B cell (primary cell): Measurements from ENCODE around the gene MAPK14. TPM values are rescaled to one million over a fixed set of nuclear protein-coding genes. Genes with fewer than 3 reads are reported as not detected.

ENCODE experiments used
- ATAC-seq: fragments of 200-7000 bp; cut with Tn5 transposase; one replicate; pipeline ENCODE4 v1.10.0; 2021; ENCODE audit warnings: low read depth, mild to moderate bottlenecking, moderate number of reproducible peaks, moderate library complexity
- CTCF ChIA-PET: fragments of 350-600 bp; sonication (Branson Sonifier 250); formaldehyde crosslinking; loops from one replicate; lab custom pipeline; 2021; ENCODE audit warnings: antibody characterized with exemption, inconsistent platforms; lab: Charles Lee
- POLR2A ChIA-PET: fragments of 350-600 bp; sonication (Branson Sonifier 250); formaldehyde crosslinking; loops from one replicate; lab custom pipeline; 2021; ENCODE audit warnings: antibody characterized with exemption; lab: Charles Lee
- DNase-seq: peaks from one replicate; pipeline ENCODE4 v3.0.0; 2013
- H2AFZ ChIP-seq: 2 replicates; pipeline ENCODE4 v1.6.1; 2012; ENCODE audit warnings: mild to moderate bottlenecking, low read depth, low read length; ENCODE audit not compliant: insufficient read depth, poor library complexity, severe bottlenecking
- H3K27ac ChIP-seq, 2 donors: 1 replicate in 1 of 2; 2 replicates in 1 of 2; pipeline ENCODE4 v1.5.1; 2012 to 2013; ENCODE audit warnings: low read length in 2 of 2, mild to moderate bottlenecking in 2 of 2, moderate library complexity in 1 of 2
- H3K27me3 ChIP-seq, 4 experiments: fragments of 200-600 bp in 1 of 4; sonication (generic) in 1 of 4; replicated peaks in 1 of 4; 1 replicate in 2 of 4; 2 replicates in 2 of 4; pipeline versions ENCODE4 v1.6.1 to v1.7.0; 2013 to 2016; ENCODE audit warnings: low read length in 3 of 4, mild to moderate bottlenecking in 2 of 4, mixed read lengths in 1 of 4, moderate library complexity in 1 of 4; ENCODE audit not compliant: insufficient read depth in 4 of 4, control insufficient read depth in 3 of 4; ENCODE audit errors: control extremely low read depth in 1 of 4
- H3K36me3 ChIP-seq, 2 experiments: replicated peaks in 1 of 2; 1 replicate in 1 of 2; 2 replicates in 1 of 2; pipeline versions ENCODE4 v1.6.1 to v1.7.1; 2013; ENCODE audit warnings: low read length in 1 of 2; ENCODE audit not compliant: insufficient read depth in 2 of 2, control insufficient read depth in 1 of 2; ENCODE audit errors: control extremely low read depth in 1 of 2, extremely low read depth in 1 of 2
- H3K4me1 ChIP-seq, 2 donors: fragments of 200-600 bp in 1 of 2; sonication (generic) in 1 of 2; 1 replicate in 1 of 2; 2 replicates in 1 of 2; pipeline versions ENCODE4 v1.5.1 to v1.6.1; 2013 to 2017; ENCODE audit warnings: low read length in 2 of 2; ENCODE audit not compliant: control insufficient read depth in 2 of 2, insufficient read depth in 2 of 2
- H3K4me2 ChIP-seq: replicated peaks from 2 replicates; pipeline ENCODE3; 2012; ENCODE audit warnings: mild to moderate bottlenecking, low read depth, low read length; ENCODE audit not compliant: poor library complexity, severe bottlenecking
- H3K4me3 ChIP-seq, 5 experiments: fragments of 200-600 bp in 1 of 5; sonication (generic) in 1 of 5; 1 replicate in 3 of 5; 2 replicates in 2 of 5; pipeline versions ENCODE4 v1.5.1 to v1.7.0; 2011 to 2016; ENCODE audit warnings: low read length in 4 of 5, mild to moderate bottlenecking in 4 of 5, low read depth in 2 of 5, control low read depth in 1 of 5, moderate library complexity in 1 of 5; ENCODE audit not compliant: insufficient read depth in 1 of 5; ENCODE audit errors: control extremely low read depth in 1 of 5, extremely low read depth in 1 of 5
- H3K79me2 ChIP-seq: fragments of 200-600 bp; sonication (generic); one replicate; pipeline ENCODE4 v1.6.0; 2016; ENCODE audit warnings: low read length; ENCODE audit not compliant: control insufficient read depth, insufficient read depth
- H3K9ac ChIP-seq: fragments of 200-600 bp; sonication (generic); 2 replicates; pipeline ENCODE4 v1.6.1; 2017; ENCODE audit warnings: mild to moderate bottlenecking, low read length, moderate library complexity
- H3K9me3 ChIP-seq, 3 donors: one replicate each; pipeline versions ENCODE4 v1.6.1 to v1.7.1; 2013; ENCODE audit warnings: low read length in 2 of 3; ENCODE audit not compliant: control insufficient read depth in 2 of 3, insufficient read depth in 1 of 3; ENCODE audit errors: control extremely low read depth in 1 of 3
- H4K20me1 ChIP-seq: 2 replicates; pipeline ENCODE4 v1.6.0; 2012; ENCODE audit warnings: mild to moderate bottlenecking, low read length; ENCODE audit not compliant: insufficient read depth, control insufficient read depth, poor library complexity, severe bottlenecking
- H3K27ac Mint-ChIP-seq: one replicate; pipeline ENCODE4 v1.8.0; 2021; ENCODE audit warnings: mixed read lengths
- H3K27me3 Mint-ChIP-seq: one replicate; pipeline ENCODE4 v1.8.0; 2021; ENCODE audit warnings: mixed read lengths
- H3K4me1 Mint-ChIP-seq: one replicate; pipeline ENCODE4 v1.8.0; 2021; ENCODE audit warnings: mixed read lengths
- H3K4me3 Mint-ChIP-seq: one replicate; pipeline ENCODE4 v1.8.0; 2021; ENCODE audit warnings: mixed read lengths
- H3K9me3 Mint-ChIP-seq: one replicate; pipeline ENCODE4 v1.8.0; 2022; ENCODE audit warnings: mixed read lengths; ENCODE audit not compliant: insufficient read depth
- EZH2 ChIP-seq: IDR thresholded peaks from 2 replicates; pipeline ENCODE4 v1.6.1; 2012; ENCODE audit warnings: borderline replicate concordance, low read depth, mild to moderate bottlenecking, moderate library complexity, low read length; ENCODE audit not compliant: insufficient read depth, poor library complexity, severe bottlenecking
- WGBS: methylation state at CpG from one replicate; pipeline ENCODE4 v1.1.5; 2013; ENCODE audit warnings: missing lambda C conversion rate; ENCODE audit not compliant: insufficient coverage; 5-methylcytosine and 5-hydroxymethylcytosine counted together
- intact Hi-C: fragments of 100-400 bp; cut with micrococcal nuclease; formaldehyde crosslinking; loops from one replicate; pipeline ENCODE4 v1.10.0; 2022
- polyA plus RNA-seq: library from polyadenylated mRNA; depleted of rRNA; stranded (reverse); fragments of >200 nt; gene quantifications from 2 replicates; pipeline ENCODE4 v1.2.3, GENCODE V29; 2012
- total RNA-seq, 2 donors: library from RNA; stranded (reverse); fragments of 120-200 nt in 1 of 2; gene quantifications; 1 replicate in 1 of 2; 2 replicates in 1 of 2; pipeline versions ENCODE4 v1.2.3 to v1.2.4, GENCODE V29; 2013 to 2022
- TF ChIP-seq, protein P1 (sequence below): fragments of 200-600 bp; IDR thresholded peaks from one replicate; pipeline ENCODE4 v1.8.0; 2022; ENCODE audit warnings: antibody characterized with exemption, mild to moderate bottlenecking

Gene MAPK14
- total and polyA plus RNA-seq, 2 donors (not counting 1 experiment from before 2014, with no cell fraction given), result 19.5 to 50.4 TPM

DNA sequence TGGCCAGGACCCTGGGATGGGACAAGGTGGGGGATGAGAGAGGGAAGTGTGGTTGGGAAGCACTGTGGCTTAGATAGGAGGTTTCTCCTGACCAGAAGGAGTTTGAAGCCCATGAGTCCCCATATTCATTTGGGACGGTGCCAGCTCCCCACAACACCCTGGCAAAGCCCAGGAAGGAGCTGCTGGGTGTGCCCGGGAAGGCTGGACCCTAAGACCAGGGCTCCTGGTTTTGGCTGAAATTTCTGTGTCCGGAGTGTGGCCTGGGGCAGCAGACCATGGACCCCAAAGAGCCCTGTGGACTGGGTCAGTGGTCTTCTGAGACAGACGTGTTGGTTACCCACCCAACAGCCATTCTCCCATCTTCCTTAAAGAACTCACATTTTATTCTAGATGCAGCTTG, 117.9 kb downstream of the MAPK14 start:
- H3K79me2 ChIP-seq, result no peaks in the 10 kb centered on the region
- peaks cover 0 to 6% (median 0%) of the 10 kb centered on the region in 3 donors for H3K9me3 ChIP-seq
- H3K27me3 ChIP-seq, result no peaks in the 10 kb centered on the region
- DNase-seq (no peak), ATAC-seq (no peak)
- TF ChIP-seq EZH2, result no peak
- TF ChIP-seq, protein P1, sequence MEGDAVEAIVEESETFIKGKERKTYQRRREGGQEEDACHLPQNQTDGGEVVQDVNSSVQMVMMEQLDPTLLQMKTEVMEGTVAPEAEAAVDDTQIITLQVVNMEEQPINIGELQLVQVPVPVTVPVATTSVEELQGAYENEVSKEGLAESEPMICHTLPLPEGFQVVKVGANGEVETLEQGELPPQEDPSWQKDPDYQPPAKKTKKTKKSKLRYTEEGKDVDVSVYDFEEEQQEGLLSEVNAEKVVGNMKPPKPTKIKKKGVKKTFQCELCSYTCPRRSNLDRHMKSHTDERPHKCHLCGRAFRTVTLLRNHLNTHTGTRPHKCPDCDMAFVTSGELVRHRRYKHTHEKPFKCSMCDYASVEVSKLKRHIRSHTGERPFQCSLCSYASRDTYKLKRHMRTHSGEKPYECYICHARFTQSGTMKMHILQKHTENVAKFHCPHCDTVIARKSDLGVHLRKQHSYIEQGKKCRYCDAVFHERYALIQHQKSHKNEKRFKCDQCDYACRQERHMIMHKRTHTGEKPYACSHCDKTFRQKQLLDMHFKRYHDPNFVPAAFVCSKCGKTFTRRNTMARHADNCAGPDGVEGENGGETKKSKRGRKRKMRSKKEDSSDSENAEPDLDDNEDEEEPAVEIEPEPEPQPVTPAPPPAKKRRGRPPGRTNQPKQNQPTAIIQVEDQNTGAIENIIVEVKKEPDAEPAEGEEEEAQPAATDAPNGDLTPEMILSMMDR, result no peak
- no peak overlapping the region for H3K4me3 ChIP-seq
- H3K4me1 ChIP-seq, result peaks cover 5% of the 10 kb centered on the region in 2 donors
- Mint-ChIP-seq H3K9me3 (peaks cover 3% of the 10 kb centered on the region), H3K4me1 (peaks cover 8% of the 10 kb centered on the region), H3K4me3 (no peak overlapping the region), H3K27ac (no peak overlapping the region), H3K27me3 (no peaks in the 10 kb centered on the region)
- H3K27ac ChIP-seq, result no peak overlapping the region
- ChIA-PET POLR2A (no interaction called here), CTCF (interaction anchor here (1.0 kb wide), 1 partner anchor 50 kb away, joined by 3 read pairs; no protein-coding TSS in a partner anchor)
- H2AFZ ChIP-seq, result no peak overlapping the region
- intact Hi-C loops, result no loop called here
- H4K20me1 ChIP-seq, result no peaks in the 10 kb centered on the region
- no peak overlapping the region for H3K9ac ChIP-seq
- 91% methylated on average over 3 of the region's 4 CpGs for WGBS
- H3K36me3 ChIP-seq, result peaks cover 0 to 3% of the 10 kb centered on the region in 2 experiments
- H3K4me2 ChIP-seq, result no peak overlapping the region

DNA sequence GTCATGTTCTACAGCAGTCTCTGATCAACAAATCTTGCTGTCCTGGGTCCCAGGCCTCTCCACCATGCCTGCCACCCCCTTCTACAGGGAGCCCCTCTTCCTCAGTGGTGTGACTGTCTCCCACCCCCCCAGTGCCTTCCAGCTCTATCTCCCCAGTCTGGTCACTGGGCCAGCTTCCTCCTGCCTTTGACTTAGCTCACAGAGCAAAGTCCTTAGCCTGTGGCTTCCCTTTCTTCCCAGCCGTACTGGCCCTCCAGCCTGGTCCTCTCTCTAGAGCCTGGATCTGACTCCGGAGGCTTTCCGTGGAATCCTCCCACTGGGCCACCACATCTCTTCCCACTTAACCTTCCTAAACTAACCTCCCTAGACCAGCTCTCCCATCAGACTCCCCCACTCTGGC, 119.7 kb downstream of the MAPK14 start:
- ChIA-PET CTCF (no interaction called here), POLR2A (no interaction called here)
- H3K9ac ChIP-seq, result no peak overlapping the region
- no peak for TF ChIP-seq EZH2
- TF ChIP-seq, protein P1, result no peak
- intact Hi-C loops, result no loop called here
- no peaks in the 10 kb centered on the region for H4K20me1 ChIP-seq
- no peaks in the 10 kb centered on the region for H3K27me3 ChIP-seq
- Mint-ChIP-seq H3K9me3 (peaks cover 3% of the 10 kb centered on the region), H3K27me3 (no peaks in the 10 kb centered on the region), H3K27ac (no peak overlapping the region), H3K4me3 (no peak overlapping the region), H3K4me1 (peaks cover 8% of the 10 kb centered on the region)
- no peak overlapping the region for H3K27ac ChIP-seq
- no peaks in the 10 kb centered on the region for H3K79me2 ChIP-seq
- WGBS, result 100% methylated on average over 3 of the region's 3 CpGs
- H2AFZ ChIP-seq, result no peak overlapping the region
- no peak overlapping the region for H3K4me2 ChIP-seq
- DNase-seq (no peak), ATAC-seq (no peak)
- H3K36me3 ChIP-seq, result no peaks in the 10 kb centered on the region
- peaks cover 5% of the 10 kb centered on the region in 2 donors for H3K4me1 ChIP-seq
- no peak overlapping the region for H3K4me3 ChIP-seq
- peaks cover 0 to 6% (median 0%) of the 10 kb centered on the region in 3 donors for H3K9me3 ChIP-seq
